Upper lobe of left lung (tissue), 4 donors: Measurements from ENCODE around the gene GNG7.

Experiments used
- EP300 ChIP-seq, 4 donors: sonication (generic); formaldehyde crosslinking; IDR thresholded peaks; one replicate each; pipeline ENCODE4 v1.5.1; 2017; ENCODE audit warnings: antibody characterized with exemption in 4 of 4, control low read depth in 2 of 4
- POLR2A ChIP-seq, 4 donors: fragments of 450-650 bp; IDR thresholded peaks; one replicate each; pipeline ENCODE4 v1.5.1; 2016 to 2017; ENCODE audit warnings: antibody characterized with exemption in 4 of 4, mild to moderate bottlenecking in 2 of 4
- POLR2AphosphoS5 ChIP-seq, 2 donors: sonication (generic); formaldehyde crosslinking; IDR thresholded peaks; one replicate each; pipeline ENCODE4 v1.5.1; 2017; ENCODE audit warnings: antibody characterized with exemption in 2 of 2
- TF ChIP-seq, protein P1 (sequence below), 6 experiments: fragments of 450-650 bp in 4 of 6; fragments of 200-600 bp in 2 of 6; sonication (generic) in 2 of 6; IDR thresholded peaks; one replicate each; pipeline ENCODE4 v1.5.1; 2016 to 2019; ENCODE audit warnings: antibody characterized with exemption in 6 of 6

DNA sequence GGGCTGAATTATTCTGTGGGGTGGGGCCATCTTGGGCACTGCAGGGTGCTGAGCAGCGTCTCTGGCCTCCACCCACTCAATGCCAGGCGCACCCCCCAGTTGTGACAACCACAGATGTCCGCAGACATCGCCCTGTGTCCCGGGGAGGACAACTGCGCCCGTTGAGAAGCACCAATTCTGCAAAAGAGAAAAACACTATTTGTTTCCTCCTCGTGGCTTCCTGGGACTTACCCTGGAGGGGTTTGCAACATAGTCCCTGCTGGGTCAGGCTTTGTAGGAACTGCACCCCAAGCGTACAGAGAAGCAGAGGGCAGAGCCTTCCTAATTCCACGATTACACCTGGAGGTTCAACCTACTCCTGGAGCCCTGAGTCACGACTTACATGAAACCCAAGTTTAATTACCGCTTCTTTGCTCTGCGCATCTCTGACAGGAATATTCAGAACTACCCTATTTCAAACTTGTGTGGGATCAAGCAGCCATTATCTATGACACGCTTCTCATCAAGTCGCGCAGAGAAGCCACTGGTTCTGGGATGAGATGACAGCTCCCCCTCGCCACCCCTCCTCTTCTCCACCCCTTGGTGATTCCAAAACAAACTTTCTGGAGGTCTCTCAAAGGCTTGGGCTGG is 48.4 kb upstream of the GNG7 start:
- TF ChIP-seq, protein P1, sequence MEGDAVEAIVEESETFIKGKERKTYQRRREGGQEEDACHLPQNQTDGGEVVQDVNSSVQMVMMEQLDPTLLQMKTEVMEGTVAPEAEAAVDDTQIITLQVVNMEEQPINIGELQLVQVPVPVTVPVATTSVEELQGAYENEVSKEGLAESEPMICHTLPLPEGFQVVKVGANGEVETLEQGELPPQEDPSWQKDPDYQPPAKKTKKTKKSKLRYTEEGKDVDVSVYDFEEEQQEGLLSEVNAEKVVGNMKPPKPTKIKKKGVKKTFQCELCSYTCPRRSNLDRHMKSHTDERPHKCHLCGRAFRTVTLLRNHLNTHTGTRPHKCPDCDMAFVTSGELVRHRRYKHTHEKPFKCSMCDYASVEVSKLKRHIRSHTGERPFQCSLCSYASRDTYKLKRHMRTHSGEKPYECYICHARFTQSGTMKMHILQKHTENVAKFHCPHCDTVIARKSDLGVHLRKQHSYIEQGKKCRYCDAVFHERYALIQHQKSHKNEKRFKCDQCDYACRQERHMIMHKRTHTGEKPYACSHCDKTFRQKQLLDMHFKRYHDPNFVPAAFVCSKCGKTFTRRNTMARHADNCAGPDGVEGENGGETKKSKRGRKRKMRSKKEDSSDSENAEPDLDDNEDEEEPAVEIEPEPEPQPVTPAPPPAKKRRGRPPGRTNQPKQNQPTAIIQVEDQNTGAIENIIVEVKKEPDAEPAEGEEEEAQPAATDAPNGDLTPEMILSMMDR (IDR thresholded peaks at IDR 0.05): no peak
- TF ChIP-seq POLR2A (IDR thresholded peaks at IDR 0.05) (no peak), POLR2AphosphoS5 (IDR thresholded peaks at IDR 0.05) (no peak), EP300 (IDR thresholded peaks at IDR 0.05) (no peak)
